HG03469 (cell line): ENCODE measurements around the gene SRPK3.

ENCODE experiments used
- ATAC-seq: cut with Tn5 transposase; IDR thresholded peaks from one replicate; pipeline ENCODE4 v1.9.1; 2021; ENCODE audit warnings: mild to moderate bottlenecking, moderate library complexity, moderate number of reproducible peaks; ENCODE audit not compliant: unreplicated experiment

Gene SRPK3

DNA sequence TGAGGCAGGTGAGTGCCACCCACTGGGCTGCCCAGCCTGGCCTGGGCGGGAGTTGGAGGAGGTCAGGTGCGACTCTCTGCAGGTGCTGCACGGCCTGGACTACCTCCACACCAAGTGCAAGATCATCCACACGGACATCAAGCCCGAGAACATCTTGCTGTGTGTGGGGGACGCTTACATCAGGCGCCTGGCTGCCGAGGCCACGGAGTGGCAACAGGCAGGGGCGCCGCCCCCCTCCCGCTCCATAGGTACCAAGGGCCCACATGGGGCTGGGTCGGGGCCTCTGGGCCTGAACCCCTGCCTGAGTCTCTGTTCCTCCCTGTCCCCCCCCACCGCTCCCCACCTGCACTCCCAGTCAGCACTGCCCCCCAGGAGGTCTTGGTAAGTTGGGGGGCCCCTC, 2.0 kb downstream of the SRPK3 start:
- no peak for ATAC-seq

DNA sequence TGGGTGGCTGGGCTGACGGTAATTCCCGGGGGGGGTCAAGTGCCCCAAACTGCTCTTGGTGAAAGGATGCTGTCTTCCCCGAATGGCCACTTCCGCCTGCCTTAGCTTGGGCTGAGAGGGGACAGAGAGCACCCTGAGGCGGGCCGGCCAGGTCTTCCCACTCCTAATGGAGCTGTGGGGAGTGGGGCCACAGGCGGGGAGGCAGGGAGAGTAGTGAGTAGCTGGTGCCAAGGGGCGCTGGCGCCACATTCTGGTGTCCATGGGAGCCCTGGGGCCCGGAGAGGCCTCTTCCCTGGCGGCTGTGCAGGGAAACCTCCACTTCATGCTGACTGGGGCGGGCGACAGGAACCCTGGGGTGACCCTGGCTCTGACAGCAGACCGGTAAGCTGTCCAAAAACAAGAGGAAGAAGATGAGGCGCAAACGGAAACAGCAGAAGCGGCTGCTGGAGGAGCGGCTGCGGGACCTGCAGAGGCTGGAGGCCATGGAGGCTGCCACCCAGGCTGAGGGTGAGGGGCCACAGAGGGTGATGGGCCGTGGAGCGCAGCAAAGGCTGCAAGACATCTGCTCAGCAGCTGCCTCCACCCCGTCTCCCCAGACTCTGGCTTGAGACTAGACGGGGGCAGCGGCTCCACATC, 2.7 kb downstream of the SRPK3 start:
- no peak for ATAC-seq

DNA sequence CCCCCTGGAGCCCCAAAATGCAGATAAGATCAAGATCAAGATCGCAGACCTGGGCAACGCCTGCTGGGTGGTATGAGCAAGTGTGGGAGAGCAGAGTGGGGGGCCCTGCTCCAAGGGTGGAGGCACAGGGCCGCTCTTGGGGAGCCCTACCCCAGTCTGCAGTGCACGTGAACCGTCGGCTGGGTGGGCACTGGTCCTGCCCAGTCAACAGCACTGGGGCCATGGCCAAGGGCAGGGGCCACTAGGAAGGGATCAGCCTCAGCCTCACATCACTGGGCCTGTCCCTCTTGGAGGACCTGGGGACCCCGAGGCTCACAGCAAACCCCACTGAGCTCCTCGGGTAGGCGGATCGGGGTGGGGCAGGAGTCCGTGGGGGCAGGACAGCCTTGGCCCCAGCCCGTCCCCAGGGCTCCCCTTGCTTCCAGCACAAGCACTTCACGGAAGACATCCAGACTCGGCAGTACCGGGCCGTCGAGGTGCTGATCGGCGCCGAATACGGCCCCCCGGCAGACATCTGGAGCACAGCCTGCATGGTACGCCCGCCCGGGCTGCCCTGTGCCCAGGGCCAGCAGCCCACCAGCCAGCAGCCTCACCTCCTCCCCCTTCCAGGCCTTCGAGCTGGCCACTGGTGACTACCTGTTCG, 3.6 kb downstream of the SRPK3 start:
- no peak for ATAC-seq

DNA sequence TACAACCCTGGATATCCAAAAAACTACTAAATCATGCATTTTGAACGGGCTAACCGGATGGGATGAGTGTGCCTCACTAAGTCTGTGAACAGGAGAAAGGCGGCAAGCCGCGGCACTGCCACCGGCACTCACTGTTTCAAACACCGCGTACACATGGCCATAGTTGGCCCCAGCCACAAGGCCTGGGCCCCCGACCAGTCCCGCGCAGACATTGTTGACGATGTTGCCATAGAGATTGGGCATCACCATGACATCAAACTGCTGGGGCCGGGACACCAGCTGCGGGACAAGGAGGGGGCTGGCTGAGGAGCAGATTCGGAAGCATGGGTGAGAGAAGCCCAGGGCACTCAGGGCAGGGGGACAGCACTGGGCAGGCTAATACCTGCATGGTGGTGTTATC, 5.8 kb downstream of the SRPK3 start:
- no peak for ATAC-seq

DNA sequence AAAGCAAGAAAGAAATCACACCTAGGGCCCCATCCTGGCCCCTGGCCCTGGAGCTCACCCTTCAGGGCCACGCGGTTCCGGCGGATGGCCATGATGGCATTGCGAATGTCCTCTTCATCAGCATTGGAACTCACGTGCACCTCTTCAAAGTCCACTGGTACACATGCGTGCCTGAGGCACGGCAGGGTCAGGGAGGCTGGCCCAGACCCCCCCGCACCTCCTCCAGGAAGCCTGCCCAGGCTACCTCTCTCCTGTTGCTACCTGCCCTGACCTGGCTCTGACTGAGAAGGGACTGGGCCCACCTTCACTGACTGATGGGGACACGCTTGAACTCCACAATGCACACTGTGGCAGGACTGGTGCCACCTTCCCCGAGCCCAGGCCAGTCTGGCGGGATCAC, 8.8 kb downstream of the SRPK3 start:
- ATAC-seq, result no peak

DNA sequence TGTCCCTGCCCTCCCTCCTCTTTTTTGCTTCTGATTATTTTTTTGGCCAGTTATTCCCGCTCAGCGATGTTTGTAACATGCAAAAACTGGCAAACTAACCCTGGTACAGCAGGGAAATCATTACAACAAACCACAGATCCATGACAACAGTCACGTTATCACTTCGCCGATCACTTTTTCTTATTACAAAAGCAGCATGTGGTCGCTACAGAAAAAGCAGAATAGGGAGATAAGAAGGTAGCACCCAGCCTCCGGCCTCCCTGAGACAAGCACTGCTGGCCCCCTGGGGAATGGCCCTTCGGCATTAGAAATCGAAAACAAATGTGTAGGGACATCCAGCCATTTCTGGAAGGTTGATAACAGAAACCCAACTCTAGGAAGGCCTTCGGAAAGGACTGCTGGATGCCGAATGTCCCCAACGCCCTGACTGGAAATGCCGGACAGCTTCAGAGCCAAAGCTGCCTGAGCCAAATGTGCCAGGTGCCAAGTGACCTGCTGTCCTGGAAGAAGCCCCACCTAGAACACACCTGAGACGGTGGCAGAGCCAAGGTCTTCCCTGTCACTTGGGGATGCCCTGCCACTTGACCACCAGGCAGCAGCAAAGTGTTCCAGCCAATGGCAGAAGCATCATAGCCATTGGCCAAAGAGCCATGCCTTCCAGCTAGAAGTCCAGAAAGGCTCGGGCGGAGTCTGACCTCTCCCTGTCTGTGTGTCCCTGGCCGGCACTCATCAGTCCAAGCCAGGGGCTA, 10.4 kb downstream of the SRPK3 start:
- ATAC-seq, result no peak

DNA sequence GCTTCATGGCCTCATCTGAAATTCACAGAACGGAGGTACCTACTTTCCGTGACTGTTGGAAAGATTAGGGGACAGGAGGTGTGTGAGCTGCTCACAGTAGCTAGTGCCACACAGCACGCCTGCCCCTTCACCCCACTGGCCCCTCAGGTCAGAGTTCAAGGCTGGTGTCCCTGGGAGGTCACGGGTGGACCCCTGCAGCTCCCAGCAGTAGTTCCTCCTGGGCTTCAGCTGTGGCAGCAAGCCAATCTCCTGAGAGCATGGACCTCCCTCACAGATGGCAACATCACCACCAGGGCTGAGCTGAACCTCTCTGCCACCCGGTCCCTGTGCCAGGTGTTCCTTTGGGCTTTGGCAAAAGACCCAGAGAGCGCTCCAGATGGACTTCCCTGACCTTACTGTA, 11.5 kb downstream of the SRPK3 start:
- ATAC-seq, result no peak

DNA sequence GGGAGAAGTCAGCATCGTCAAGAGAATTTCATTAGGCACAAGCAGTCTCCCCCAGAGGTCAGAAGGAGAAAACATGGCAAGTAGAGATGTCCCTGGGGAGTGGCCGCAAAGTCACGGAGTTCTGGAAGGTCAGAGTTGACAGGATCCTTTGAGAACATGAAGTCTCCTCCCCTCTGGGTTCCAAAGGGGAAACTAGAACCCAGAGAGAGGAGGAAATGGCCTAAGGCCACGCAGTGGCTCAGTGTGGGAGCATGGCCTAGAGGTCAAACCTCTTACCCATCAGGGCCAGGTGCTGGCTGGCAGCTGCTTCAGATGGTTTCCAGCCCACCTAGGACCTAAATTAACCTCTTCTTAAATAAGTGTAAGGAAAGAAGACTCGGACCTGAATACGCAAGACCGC, 12.4 kb downstream of the SRPK3 start:
- ATAC-seq, result no peak

DNA sequence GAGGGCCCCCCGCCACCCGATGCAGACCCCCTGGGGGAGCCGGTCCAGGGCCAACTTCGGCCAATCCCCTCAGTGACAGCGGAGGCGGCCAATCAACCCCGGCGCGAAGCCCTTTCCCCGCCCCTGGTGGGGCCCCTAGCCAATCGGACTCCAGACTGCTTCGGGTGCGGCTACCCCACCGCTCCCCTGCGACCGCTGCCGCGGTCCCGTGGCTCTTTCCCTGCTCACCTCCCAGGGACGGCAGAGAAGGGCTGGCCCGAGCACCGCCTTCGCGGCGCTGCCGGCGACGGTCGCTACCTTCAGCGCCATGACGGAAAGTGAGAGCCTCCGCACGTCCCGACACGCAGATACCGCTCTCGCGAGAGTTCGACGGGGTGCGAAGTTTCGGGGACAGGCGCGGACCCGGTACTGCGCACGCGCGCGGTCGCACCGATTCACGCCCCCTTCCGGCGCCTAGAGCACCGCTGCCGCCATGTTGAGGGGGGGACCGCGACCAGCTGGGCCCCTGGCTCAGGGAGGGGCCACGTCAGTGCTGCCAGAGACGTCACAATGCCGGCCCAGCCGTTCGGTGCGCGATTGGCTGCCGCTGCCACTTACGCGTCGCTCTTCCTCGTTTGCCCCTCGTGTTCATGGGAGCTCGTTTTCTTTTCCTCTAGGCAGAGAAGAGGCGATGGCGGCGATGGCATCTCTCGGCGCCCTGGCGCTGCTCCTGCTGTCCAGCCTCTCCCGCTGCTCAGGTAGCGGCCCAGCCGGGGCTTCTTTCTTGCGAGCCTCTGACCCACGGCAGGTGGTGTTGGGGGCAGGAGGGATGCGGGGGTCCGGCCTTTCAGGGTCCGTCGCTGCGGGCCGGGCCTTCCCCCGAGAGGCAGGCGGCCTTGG, 13.4 kb downstream of the SRPK3 start, which contains the start of the genes IDH3G and SSR4:
TSS of gene IDH3G (minus strand) at position 358 of the 879 bp plus-strand sequence. CDS start at position 309, 49 bp downstream.
TSS of gene SSR4 (plus strand) at position 651 of the 879 bp plus-strand sequence. CDS start at position 671, 20 bp downstream.
- ATAC-seq, result peak; percentile 76

DNA sequence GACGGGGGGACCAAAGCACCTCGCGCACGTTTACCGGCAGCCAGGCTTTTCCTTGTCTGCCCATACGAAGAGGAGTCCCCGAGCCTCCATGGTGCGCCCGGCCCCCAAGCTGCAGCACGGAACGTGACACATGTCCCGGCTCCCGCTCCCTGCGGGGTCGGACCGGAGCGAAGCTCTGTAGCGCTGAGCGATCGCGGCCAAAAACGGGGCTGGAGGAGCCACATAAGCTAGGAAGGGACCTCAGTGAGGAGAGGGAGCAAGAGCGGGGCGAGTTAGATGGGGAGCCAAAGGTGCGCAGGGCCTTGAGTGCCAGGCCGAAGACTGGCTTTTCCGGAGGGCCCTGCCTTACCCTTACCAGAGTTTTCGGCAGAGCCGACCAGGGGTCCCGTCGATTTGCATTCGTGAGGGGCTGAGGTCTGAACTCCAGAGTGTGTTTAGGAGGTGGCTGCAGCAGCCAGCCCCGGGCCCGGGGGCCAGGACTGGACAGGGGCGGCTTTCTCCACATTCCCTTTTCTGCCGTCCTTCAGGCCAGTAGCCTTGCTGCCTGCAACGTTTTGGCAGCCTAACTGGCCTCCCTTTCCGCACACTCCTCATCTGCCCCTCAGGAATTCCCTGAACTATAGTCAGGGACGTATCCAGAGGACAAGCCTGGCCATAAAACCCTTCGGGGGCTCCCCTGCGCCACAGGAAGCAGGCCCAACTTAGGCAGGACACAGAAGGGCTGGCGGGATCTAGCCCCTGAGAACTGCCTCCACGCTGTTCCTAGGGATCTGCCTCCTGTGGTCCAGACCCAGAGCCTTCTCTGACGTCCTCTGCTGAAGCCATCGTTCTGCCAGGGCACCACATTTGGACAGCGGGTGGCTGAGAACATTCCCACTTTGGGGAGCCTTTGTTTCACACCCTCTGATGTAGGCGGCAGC, 14.3 kb downstream of the SRPK3 start:
- no peak for ATAC-seq

DNA sequence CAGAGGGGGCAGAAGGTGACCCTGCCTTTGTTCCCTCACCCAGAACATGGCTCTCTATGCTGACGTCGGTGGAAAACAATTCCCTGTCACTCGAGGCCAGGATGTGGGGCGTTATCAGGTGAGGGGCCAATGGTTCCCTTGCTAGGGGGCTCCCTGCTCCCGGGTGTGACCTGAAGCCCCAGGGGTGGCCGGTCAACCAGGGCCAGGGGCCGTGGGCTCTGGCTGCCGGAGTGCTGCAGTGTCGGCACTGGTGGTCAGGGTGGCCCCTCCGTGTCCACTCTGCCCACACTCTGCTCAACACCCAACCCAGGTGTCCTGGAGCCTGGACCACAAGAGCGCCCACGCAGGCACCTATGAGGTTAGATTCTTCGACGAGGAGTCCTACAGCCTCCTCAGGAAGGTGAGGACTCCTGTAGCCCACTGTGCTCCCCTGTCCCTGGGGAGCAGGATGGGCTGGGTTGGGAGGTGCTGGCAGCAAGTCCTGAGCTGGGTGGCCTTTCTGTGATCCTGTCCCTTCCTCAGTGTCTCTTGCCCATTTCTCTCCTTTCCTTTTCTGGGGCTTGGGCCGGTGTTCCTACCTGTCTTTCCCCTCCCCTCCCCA, 16.7 kb downstream of the SRPK3 start:
- no peak for ATAC-seq

DNA sequence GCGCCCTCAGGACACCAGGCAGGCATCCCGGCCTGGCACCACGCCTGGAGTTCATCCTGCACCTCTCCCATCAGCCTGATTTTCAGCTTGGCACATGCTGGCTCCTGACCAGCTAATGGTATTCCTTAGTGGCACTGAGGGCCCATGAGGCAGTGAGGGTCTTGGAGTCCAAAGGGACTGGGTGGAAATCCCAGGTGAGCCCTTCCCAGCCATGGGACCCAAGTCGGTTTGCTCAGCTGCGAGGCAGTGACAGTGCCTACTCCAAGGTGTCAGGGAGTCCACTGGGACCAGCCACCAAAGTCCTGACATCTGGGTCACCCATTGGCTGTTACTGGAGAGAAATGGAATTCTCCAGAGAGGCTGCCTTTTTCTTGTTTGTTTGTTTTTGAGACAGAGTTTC, 18.5 kb downstream of the SRPK3 start:
- ATAC-seq, result no peak

DNA sequence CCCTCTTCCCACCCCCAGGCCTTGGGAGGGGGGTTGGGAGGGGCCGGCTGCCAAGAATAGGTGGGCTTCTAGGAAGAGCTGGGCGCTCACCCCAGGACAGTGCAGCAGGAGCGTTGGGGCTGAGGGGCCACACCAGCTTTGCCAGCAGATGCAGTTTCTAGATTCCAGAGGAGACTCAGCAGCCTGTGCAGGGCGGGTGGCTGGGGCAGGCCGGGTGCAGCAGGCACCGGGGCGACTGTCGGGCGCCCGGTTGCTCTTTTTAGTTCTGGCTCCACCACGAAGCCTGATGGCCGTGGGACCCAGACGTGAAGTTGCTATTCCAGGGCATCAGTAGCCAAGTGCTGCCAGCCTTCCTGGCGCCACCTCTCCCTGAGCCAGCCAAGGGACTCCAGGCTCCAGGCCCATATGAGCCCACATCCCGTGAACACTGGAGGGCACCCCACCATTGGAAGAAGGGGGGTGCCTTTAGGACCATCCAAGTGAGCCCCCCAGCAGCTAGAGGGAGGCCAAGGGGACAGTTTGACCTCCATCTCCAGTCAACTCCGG, 19.4 kb downstream of the SRPK3 start:
- ATAC-seq, result no peak

DNA sequence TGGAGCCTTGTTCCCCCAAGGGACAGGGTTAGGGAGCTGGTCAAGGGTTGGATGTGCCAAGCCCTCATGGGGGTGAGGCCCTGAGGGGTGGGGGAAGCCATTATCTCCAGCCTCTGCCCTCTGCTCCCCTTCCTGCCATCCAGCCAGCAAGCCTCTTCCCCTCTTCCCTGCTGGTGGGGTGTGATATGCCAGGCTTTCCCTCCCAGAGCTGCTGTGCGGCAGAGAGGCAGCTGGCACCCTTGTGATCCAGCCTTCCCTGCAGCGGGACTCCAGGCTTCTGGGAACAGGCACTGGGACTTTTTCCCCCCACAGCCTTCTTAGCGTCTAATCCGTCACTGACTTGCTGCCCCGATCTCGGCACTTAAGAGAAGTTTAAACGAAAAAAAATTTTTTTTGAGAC, 19.9 kb downstream of the SRPK3 start:
- ATAC-seq, result no peak

DNA sequence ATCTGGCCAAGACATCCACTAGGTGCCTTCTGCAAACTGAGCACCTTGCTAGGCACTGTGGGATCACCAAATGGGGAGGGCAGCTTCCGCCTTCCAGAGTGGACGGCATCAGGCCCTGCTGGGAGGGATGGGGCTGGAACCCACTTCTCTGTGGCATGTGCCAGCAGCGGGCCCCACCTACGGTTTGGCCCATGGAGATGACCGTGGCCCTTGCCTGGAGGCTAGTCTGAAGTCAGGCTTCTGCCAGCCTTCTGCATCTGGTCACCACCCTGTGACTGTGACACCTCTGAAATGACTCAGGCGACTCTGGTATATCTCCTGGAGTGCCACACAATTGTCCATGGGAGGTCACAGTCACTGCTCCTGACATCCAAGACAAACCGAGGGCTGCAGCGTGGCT, 20.8 kb downstream of the SRPK3 start:
- ATAC-seq, result no peak

DNA sequence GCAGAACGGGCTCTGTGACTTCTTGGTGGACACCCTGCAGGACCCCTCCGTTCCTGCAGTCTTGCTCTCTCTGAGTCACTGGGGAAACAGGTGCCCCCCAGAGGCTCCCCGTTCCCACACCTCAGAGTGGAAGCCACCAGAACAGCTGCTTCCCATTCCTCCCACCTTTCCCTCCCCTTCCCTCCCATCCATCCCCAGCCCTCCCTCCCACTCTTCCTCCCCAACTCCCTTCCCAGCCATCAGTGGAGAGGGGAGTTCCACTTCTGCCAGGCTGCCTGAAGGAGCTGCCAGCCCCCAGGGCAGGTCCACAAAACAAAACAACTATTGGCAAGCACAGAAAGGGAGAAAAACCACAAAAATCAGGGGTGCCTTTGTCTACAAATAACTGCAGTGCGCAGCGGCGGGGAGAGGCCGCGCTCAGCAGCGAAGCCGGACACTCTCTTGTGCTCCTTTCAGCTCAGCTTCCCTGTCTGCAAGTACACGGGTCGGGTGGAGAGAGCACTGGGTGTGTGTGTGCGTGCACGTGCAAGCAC, 21.7 kb downstream of the SRPK3 start:
- no peak for ATAC-seq

DNA sequence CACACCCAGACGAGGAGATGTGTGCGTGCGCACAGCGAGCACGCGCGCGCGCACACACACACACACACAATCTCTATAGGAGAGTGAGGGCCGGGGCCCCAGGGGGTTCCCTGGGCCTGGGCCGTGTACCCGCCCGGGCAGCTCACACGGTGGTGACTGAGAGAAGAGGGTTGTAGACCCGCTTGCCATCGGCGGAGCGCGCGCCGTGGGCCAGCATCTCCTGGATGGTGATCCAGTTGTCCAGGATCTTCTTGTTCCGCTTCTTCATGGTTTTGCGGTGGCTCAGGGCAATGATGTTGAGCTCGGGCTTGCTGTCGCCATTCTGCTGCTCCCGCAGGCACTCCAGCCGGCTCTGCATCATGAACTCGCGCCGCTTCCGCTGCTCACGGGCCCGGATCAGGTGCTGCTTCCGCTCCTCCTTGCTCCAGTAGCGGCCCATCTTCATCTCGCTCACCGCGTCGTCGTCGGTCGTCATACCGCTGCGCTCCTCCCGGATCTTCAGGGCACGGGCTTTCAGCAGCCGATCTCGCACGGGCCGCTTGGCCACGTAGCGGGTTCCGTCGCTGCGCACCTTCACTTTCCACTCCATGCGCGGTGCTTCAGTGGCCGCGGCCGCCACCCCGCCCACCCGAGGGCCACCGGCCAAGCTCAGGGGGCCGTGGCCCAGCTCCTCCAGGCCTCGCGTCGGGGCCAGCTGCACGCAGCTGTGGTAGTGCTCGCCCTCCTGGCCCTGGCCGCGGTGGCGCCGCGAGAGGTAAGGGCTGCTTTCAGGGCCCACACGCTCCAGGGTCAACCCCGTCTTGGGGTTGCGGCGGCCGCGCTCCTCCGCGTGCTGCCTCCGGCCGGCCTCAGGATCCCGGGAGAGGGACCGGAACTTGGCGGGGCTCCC, 22.6 kb downstream of the SRPK3 start:
- no peak for ATAC-seq

DNA sequence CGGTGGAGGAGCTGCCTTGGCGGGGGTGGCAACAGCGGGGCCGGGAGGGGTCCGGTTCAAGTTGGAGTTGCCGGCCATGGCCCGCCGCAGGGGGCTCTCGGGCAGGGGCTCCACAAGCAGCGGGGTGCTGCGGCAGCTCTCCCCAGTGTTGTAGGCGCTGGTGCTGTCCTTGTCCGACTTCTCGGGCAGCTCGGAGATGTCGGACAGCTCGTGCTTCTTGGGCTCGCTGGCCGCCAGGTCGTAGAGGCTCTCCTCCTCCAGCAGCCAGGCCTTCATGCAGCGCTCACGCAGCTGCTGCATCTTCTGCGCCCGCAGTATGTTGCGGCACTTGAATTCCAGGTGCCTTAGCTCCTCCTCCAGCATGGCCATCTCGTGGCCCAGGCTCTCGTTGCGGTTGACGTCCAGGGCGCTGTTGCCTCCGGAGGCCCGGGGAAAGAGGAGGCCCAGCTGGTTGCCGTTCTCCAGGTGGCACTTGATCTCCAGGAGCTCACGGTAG, 23.3 kb downstream of the SRPK3 start:
- ATAC-seq, result no peak
